Endodermal cell (in vitro differentiated cells): ENCODE data around the gene GHRL. TPM values are rescaled to one million over a fixed set of nuclear protein-coding genes. Genes with fewer than 3 reads are reported as not detected.

ENCODE experiments used
- DNase-seq: peaks from one replicate; pipeline ENCODE4 v3.0.0-alpha.2; 2017
- H3K27ac ChIP-seq: 2 replicates; pipeline ENCODE4 v1.5.1; 2013; ENCODE audit warnings: mild to moderate bottlenecking, low read depth, low read length, moderate library complexity
- H3K27me3 ChIP-seq: 2 replicates; pipeline ENCODE4 v1.6.1; 2013; ENCODE audit warnings: mild to moderate bottlenecking, low read length, moderate library complexity; ENCODE audit not compliant: insufficient read depth, control insufficient read depth, poor library complexity, severe bottlenecking
- H3K36me3 ChIP-seq: 2 replicates; pipeline ENCODE4 v1.7.0; 2013; ENCODE audit warnings: mild to moderate bottlenecking, low read length, moderate library complexity; ENCODE audit not compliant: control insufficient read depth, insufficient read depth
- H3K4me1 ChIP-seq: one replicate; pipeline ENCODE4 v1.7.0; 2013; ENCODE audit warnings: low read length; ENCODE audit not compliant: control insufficient read depth, insufficient read depth
- H3K4me3 ChIP-seq: 2 replicates; pipeline ENCODE4 v1.5.1; 2013; ENCODE audit warnings: mild to moderate bottlenecking, low read length, moderate library complexity
- H3K9ac ChIP-seq: 2 replicates; pipeline ENCODE4 v1.6.1; 2013; ENCODE audit warnings: mild to moderate bottlenecking, low read length, moderate library complexity; ENCODE audit not compliant: poor library complexity, severe bottlenecking; ENCODE audit errors: extremely low read depth
- H3K9me3 ChIP-seq: 2 replicates; pipeline ENCODE4 v1.6.1; 2013; ENCODE audit warnings: mild to moderate bottlenecking, low read length, moderate library complexity; ENCODE audit not compliant: control insufficient read depth
- H3K27ac Mint-ChIP-seq: 2 replicates; pipeline ENCODE4 v1.8.0; 2020; ENCODE audit warnings: mixed read lengths
- H3K27me3 Mint-ChIP-seq: 2 replicates; pipeline ENCODE4 v1.8.0; 2021; ENCODE audit warnings: mild to moderate bottlenecking, mixed read lengths; ENCODE audit not compliant: insufficient read depth
- H3K36me3 Mint-ChIP-seq: 2 replicates; pipeline ENCODE4 v1.8.0; 2020; ENCODE audit warnings: low read depth, mixed read lengths
- H3K4me1 Mint-ChIP-seq: 2 replicates; pipeline ENCODE4 v1.8.0; 2020; ENCODE audit warnings: mixed read lengths
- H3K4me3 Mint-ChIP-seq: 2 replicates; pipeline ENCODE4 v1.8.0; 2020; ENCODE audit warnings: mild to moderate bottlenecking, moderate library complexity, mixed read lengths
- H3K9me3 Mint-ChIP-seq: 2 replicates; pipeline ENCODE4 v1.8.0; 2020; ENCODE audit warnings: mild to moderate bottlenecking, mixed read lengths
- CTCF ChIP-seq: fragments of 200-600 bp; sonication (generic); conservative IDR thresholded peaks from 2 replicates; pipeline ENCODE4 v1.5.0; 2021; ENCODE audit warnings: antibody characterized with exemption, mild to moderate bottlenecking
- WGBS, 2 experiments: methylation state at CpG; one replicate each; pipeline versions ENCODE4 v1.1.5 to v1.1.7; 2013; ENCODE audit warnings: missing lambda C conversion rate in 2 of 2, mixed read lengths in 1 of 2; ENCODE audit not compliant: insufficient coverage in 1 of 2, insufficient read length in 1 of 2; 5-methylcytosine and 5-hydroxymethylcytosine counted together
- total RNA-seq, 2 donors: library from RNA; stranded (reverse); fragmentation: NEBNext Ultra II Directional in 1 of 2; extraction: Animal tissue kit (Norgen Biotek cat#: 25700) in 1 of 2; gene quantifications; 2 replicates in 1 of 2; 3 replicates in 1 of 2; pipeline ENCODE4 v1.2.1, GENCODE V29; 2021

Gene GHRL
- total RNA-seq, 2 donors from 2014 or later = not detected

GRCh38 chr3:10328460-10329071 lies 35.8 kb upstream of the GHRL start:
- H3K36me3 Mint-ChIP-seq = no peaks in the 10 kb centered on the region
- Histone ChIP-seq H3K9ac (no peak overlapping the region), H3K4me1 (no peaks in the 10 kb centered on the region), H3K27me3 (peaks cover 50% of the 10 kb centered on the region), H3K4me3 (no peak overlapping the region), H3K9me3 (no peaks in the 10 kb centered on the region), H3K36me3 (no peaks in the 10 kb centered on the region), H3K27ac (no peak overlapping the region)
- TF ChIP-seq CTCF = no peak
- DNase-seq = no peak
- no peaks in the 10 kb centered on the region for H3K9me3 Mint-ChIP-seq
- H3K4me3 Mint-ChIP-seq = no peak overlapping the region
- peaks cover 15% of the 10 kb centered on the region for H3K4me1 Mint-ChIP-seq
- 80 to 82% methylated on average over 22 to 31 of the region's 31 CpGs for WGBS, 2 experiments
- H3K27ac Mint-ChIP-seq = no peak overlapping the region
- peaks cover 48% of the 10 kb centered on the region for H3K27me3 Mint-ChIP-seq

- H3K9ac ChIP-seq = no peak overlapping the region
- H3K9me3 Mint-ChIP-seq = no peaks in the 10 kb centered on the region
- peaks cover 45% of the 10 kb centered on the region for H3K27me3 Mint-ChIP-seq
- H3K9me3 ChIP-seq = no peaks in the 10 kb centered on the region
- no peaks in the 10 kb centered on the region for H3K36me3 ChIP-seq
- H3K4me1 Mint-ChIP-seq = peaks cover 15% of the 10 kb centered on the region
- H3K27ac Mint-ChIP-seq = no peak overlapping the region
- DNase-seq = no peak
- H3K27ac ChIP-seq = no peak overlapping the region
- H3K27me3 ChIP-seq = peaks cover 53% of the 10 kb centered on the region
- TF ChIP-seq CTCF = no peak
- H3K4me3 Mint-ChIP-seq = no peak overlapping the region
- H3K4me3 ChIP-seq = no peak overlapping the region
- no peaks in the 10 kb centered on the region for H3K4me1 ChIP-seq
- no peaks in the 10 kb centered on the region for H3K36me3 Mint-ChIP-seq
- WGBS, 2 experiments = 82 to 90% methylated on average over 8 to 10 of the region's 10 CpGs
Measured at GRCh38 chr3:10327592-10327991, 34.8 kb upstream of the GHRL start.

GRCh38 chr3:10322352-10322710 lies 29.6 kb upstream of the GHRL start:
- Histone ChIP-seq H3K9me3 (no peaks in the 10 kb centered on the region), H3K4me3 (no peak overlapping the region), H3K9ac (no peak overlapping the region), H3K4me1 (peaks cover 11% of the 10 kb centered on the region), H3K27me3 (peaks cover 42% of the 10 kb centered on the region), H3K27ac (no peak overlapping the region), H3K36me3 (peaks cover 21% of the 10 kb centered on the region)
- no peak overlapping the region for H3K4me3 Mint-ChIP-seq
- H3K4me1 Mint-ChIP-seq = peaks cover 13% of the 10 kb centered on the region
- H3K27me3 Mint-ChIP-seq = peaks cover 14% of the 10 kb centered on the region
- peak overlapping the region; percentile 30 for H3K27ac Mint-ChIP-seq
- WGBS, 2 experiments = 92% methylated on average over 1 of the region's 1 CpG; no CpG with 5 or more reads in 1 of the 2 experiments
- TF ChIP-seq CTCF = peak; percentile 72
- no peaks in the 10 kb centered on the region for H3K9me3 Mint-ChIP-seq
- H3K36me3 Mint-ChIP-seq = peaks cover 19% of the 10 kb centered on the region
- no peak for DNase-seq
